HEK293 (cell line): ENCODE measurements around the gene MAP3K15.

Experiments used
- CTCF ChIA-PET: fragments of 350-600 bp; formaldehyde crosslinking; extraction: SDS; loops from one replicate; lab custom pipeline; 2021; ENCODE audit warnings: antibody characterized with exemption; lab: Yijun Ruan, JAX
- POLR2A ChIA-PET: fragments of 300-600 bp; formaldehyde crosslinking; extraction: SDS; loops from one replicate; lab custom pipeline; 2020; ENCODE audit warnings: antibody characterized with exemption, inconsistent platforms; lab: Yijun Ruan, JAX
- H3K27ac ChIP-seq: fragments of 200-500 bp; sonication (Bioruptor generic); 2 replicates; pipeline ENCODE4 v1.5.1; 2014; ENCODE audit warnings: low read depth, low read length, control low read depth, inconsistent platforms; ENCODE audit errors: extremely low read depth
- H3K36me3 ChIP-seq, 2 experiments: fragments of 200-500 bp in 1 of 2; sonication (Bioruptor generic) in 1 of 2; 1 replicate in 1 of 2; 2 replicates in 1 of 2; pipeline ENCODE4 v1.5.1; 2014 to 2017; ENCODE audit warnings: inconsistent platforms in 2 of 2, low read length in 2 of 2; ENCODE audit not compliant: control insufficient read depth in 2 of 2, insufficient read depth in 1 of 2
- H3K4me1 ChIP-seq: fragments of 200-500 bp; sonication (Bioruptor generic); 2 replicates; pipeline ENCODE4 v1.5.1; 2014; ENCODE audit warnings: mild to moderate bottlenecking, low read length, inconsistent platforms; ENCODE audit not compliant: control insufficient read depth, insufficient read depth
- H3K4me3 ChIP-seq: 2 replicates; pipeline ENCODE4 v1.5.1; 2011; ENCODE audit warnings: low read depth, mild to moderate bottlenecking, control low read depth, low read length, moderate library complexity
- H3K9me3 ChIP-seq: fragments of 200-500 bp; sonication (Bioruptor generic); 2 replicates; pipeline ENCODE4 v1.5.1; 2014; ENCODE audit warnings: low read depth, low read length, inconsistent platforms; ENCODE audit not compliant: control insufficient read depth, insufficient read depth
- GFI1B ChIP-seq: fragments of 450-650 bp; formaldehyde crosslinking; IDR thresholded peaks from 2 replicates; pipeline ENCODE4 v1.5.1; 2016; ENCODE audit warnings: missing biosample characterization, missing genetic modification characterization
- MEIS1 ChIP-seq: sonication (generic); formaldehyde crosslinking; IDR thresholded peaks from 2 replicates; pipeline ENCODE4 v1.8.1; 2022; ENCODE audit warnings: missing genetic modification reagents, mild to moderate bottlenecking, borderline replicate concordance
- ZBTB1 ChIP-seq: fragments of 450-650 bp; formaldehyde crosslinking; IDR thresholded peaks from 2 replicates; pipeline ENCODE4 v1.5.1; 2016; ENCODE audit warnings: missing biosample characterization, missing genetic modification characterization
- ZBTB8A ChIP-seq: fragments of 450-650 bp; formaldehyde crosslinking; IDR thresholded peaks from 2 replicates; pipeline ENCODE4 v1.5.1; 2016; ENCODE audit warnings: missing biosample characterization, missing genetic modification characterization
- ZNF174 ChIP-seq: fragments of 450-650 bp; formaldehyde crosslinking; IDR thresholded peaks from 2 replicates; pipeline ENCODE4 v1.5.0; 2017; ENCODE audit warnings: missing biosample characterization, mild to moderate bottlenecking, missing genetic modification characterization
- ZNF529 ChIP-seq: fragments of 450-650 bp; formaldehyde crosslinking; IDR thresholded peaks from 2 replicates; pipeline ENCODE4 v1.5.1; 2017; ENCODE audit warnings: missing genetic modification characterization, missing biosample characterization; ENCODE audit not compliant: insufficient replicate concordance
- ZNF548 ChIP-seq: fragments of 450-650 bp; formaldehyde crosslinking; IDR thresholded peaks from 2 replicates; pipeline ENCODE4 v1.5.1; 2016; ENCODE audit warnings: missing biosample characterization, missing genetic modification characterization
- ZNF660 ChIP-seq: fragments of 450-650 bp; IDR thresholded peaks from 2 replicates; pipeline ENCODE4 v1.5.1; 2018; ENCODE audit warnings: missing biosample characterization, mild to moderate bottlenecking, missing genetic modification characterization
- ZNF677 ChIP-seq: fragments of 450-650 bp; IDR thresholded peaks from 2 replicates; pipeline ENCODE4 v1.5.0; 2018; ENCODE audit warnings: missing biosample characterization, mild to moderate bottlenecking, missing genetic modification characterization, moderate library complexity
- ZNF830 ChIP-seq: fragments of 450-650 bp; IDR thresholded peaks from 2 replicates; pipeline ENCODE4 v1.5.0; 2018; ENCODE audit warnings: missing biosample characterization, missing genetic modification characterization, low read depth, mild to moderate bottlenecking, moderate library complexity
- TF ChIP-seq, protein P1 (sequence below): fragments of 450-650 bp; formaldehyde crosslinking; IDR thresholded peaks from 2 replicates; pipeline ENCODE4 v1.5.1; 2016; ENCODE audit warnings: missing biosample characterization, missing genetic modification characterization
- TF ChIP-seq, protein P2 (sequence below): fragments of 450-650 bp; formaldehyde crosslinking; IDR thresholded peaks from 2 replicates; pipeline ENCODE4 v1.5.1; 2016; ENCODE audit warnings: missing biosample characterization, missing genetic modification characterization, borderline replicate concordance

MAP3K15 gene

DNA sequence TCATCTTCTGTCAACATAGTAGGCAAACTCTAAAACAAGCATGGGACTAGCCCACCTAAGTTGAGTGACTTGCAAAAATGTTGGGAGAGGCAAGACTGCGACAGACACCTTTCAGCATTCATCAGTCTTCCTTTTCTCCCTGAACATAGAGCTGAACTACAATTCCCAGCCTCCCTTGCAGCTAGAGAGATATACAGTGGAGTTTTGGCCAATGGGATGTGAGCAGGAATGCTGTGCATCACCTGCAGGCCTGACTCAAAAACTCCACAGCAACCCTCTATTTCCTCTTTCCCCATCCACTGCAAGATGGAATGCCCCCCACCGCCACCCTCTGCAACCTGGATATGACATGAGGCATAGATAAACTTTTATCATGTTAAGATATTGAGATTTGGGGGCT, 105.0 kb downstream of the MAP3K15 start:
- TF ChIP-seq ZNF660 (tag by site-specific recombination) (no peak), MEIS1 (CRISPR knock-in tag) (no peak), ZBTB8A (tag by site-specific recombination) (no peak)
- TF ChIP-seq, protein P1, sequence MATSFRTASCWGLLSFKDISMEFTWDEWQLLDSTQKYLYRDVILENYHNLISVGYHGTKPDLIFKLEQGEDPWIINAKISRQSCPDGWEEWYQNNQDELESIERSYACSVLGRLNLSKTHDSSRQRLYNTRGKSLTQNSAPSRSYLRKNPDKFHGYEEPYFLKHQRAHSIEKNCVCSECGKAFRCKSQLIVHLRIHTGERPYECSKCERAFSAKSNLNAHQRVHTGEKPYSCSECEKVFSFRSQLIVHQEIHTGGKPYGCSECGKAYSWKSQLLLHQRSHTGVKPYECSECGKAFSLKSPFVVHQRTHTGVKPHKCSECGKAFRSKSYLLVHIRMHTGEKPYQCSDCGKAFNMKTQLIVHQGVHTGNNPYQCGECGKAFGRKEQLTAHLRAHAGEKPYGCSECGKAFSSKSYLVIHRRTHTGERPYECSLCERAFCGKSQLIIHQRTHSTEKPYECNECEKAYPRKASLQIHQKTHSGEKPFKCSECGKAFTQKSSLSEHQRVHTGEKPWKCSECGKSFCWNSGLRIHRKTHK (tag by site-specific recombination): no peak
- TF ChIP-seq, all 188 proteins: peak for 0
- peaks cover 0 to 49% of the 10 kb centered on the region in 2 experiments; a peak in 2 of 3 replicates for H3K36me3 ChIP-seq
- ChIA-PET CTCF (no interaction called here), POLR2A (no interaction called here)
- H3K9me3 ChIP-seq: no peaks in the 10 kb centered on the region
- no peaks in the 10 kb centered on the region for H3K4me1 ChIP-seq
- no peak overlapping the region for H3K27ac ChIP-seq
- H3K4me3 ChIP-seq: no peak overlapping the region

DNA sequence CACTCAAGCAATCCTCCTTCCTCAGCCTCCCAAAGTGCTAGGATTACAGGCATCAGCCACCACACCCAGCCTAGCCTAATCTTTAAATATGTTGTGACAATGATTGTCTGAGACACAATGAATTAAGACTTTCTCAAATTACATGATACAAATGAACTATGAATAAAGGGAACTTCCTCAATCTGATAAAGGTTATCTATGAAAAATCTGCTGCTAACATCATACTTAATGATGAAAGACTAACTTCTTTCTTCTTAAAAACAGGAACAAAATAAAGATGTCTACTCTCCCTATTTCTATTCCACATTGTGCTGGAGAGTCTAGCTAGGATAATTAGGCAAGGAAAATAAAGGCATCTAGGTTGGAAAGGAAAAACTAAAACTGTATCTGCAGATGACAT, 111.6 kb downstream of the MAP3K15 start:
- Histone ChIP-seq H3K27ac (no peak overlapping the region), H3K4me1 (no peaks in the 10 kb centered on the region), H3K9me3 (no peaks in the 10 kb centered on the region), H3K36me3 (peaks cover 0 to 13% of the 10 kb centered on the region in 2 experiments; a peak in 1 of 3 replicates), H3K4me3 (no peak overlapping the region)
- ChIA-PET POLR2A (no interaction called here), CTCF (interaction anchor here (0.5 to 0.7 kb wide), 2 partner anchors 60 to 107 kb away, joined by 3 read pairs; no protein-coding TSS in a partner anchor)
- TF ChIP-seq ZBTB1 (tag by site-specific recombination): no peak

DNA sequence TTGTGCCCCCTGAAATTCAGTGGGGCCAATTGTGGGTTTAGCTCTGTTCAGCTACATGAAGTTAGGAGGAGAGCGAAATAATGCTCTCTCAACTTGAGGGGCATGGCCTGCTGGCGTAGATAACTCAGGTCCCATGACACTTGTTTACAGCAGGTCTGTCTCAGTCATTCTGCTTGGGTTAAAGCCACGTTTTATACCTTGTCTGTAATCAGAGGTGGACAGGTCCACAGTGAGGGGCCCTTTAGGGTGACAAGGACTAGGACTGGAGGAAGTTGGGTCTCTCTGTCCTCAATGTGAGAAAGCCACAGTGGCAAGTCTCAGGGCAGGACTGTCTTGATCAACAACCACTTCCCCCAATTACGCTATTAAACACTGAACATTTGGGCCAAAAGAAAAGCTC, 122.6 kb downstream of the MAP3K15 start:
- ChIA-PET CTCF (interaction anchor here (1.1 kb wide), 1 partner anchor 10 kb away, joined by 3 read pairs; no protein-coding TSS in a partner anchor), POLR2A (no interaction called here)
- H3K9me3 ChIP-seq: no peaks in the 10 kb centered on the region
- H3K36me3 ChIP-seq: peaks cover 0 to 22% of the 10 kb centered on the region in 2 experiments; a peak in 2 of 3 replicates
- TF ChIP-seq GFI1B: no peak
- no peak for TF ChIP-seq ZNF677 (tag by site-specific recombination)
- TF ChIP-seq, protein P2, sequence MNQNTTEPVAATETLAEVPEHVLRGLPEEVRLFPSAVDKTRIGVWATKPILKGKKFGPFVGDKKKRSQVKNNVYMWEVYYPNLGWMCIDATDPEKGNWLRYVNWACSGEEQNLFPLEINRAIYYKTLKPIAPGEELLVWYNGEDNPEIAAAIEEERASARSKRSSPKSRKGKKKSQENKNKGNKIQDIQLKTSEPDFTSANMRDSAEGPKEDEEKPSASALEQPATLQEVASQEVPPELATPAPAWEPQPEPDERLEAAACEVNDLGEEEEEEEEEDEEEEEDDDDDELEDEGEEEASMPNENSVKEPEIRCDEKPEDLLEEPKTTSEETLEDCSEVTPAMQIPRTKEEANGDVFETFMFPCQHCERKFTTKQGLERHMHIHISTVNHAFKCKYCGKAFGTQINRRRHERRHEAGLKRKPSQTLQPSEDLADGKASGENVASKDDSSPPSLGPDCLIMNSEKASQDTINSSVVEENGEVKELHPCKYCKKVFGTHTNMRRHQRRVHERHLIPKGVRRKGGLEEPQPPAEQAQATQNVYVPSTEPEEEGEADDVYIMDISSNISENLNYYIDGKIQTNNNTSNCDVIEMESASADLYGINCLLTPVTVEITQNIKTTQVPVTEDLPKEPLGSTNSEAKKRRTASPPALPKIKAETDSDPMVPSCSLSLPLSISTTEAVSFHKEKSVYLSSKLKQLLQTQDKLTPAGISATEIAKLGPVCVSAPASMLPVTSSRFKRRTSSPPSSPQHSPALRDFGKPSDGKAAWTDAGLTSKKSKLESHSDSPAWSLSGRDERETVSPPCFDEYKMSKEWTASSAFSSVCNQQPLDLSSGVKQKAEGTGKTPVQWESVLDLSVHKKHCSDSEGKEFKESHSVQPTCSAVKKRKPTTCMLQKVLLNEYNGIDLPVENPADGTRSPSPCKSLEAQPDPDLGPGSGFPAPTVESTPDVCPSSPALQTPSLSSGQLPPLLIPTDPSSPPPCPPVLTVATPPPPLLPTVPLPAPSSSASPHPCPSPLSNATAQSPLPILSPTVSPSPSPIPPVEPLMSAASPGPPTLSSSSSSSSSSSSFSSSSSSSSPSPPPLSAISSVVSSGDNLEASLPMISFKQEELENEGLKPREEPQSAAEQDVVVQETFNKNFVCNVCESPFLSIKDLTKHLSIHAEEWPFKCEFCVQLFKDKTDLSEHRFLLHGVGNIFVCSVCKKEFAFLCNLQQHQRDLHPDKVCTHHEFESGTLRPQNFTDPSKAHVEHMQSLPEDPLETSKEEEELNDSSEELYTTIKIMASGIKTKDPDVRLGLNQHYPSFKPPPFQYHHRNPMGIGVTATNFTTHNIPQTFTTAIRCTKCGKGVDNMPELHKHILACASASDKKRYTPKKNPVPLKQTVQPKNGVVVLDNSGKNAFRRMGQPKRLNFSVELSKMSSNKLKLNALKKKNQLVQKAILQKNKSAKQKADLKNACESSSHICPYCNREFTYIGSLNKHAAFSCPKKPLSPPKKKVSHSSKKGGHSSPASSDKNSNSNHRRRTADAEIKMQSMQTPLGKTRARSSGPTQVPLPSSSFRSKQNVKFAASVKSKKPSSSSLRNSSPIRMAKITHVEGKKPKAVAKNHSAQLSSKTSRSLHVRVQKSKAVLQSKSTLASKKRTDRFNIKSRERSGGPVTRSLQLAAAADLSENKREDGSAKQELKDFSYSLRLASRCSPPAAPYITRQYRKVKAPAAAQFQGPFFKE (tag by site-specific recombination): no peak
- TF ChIP-seq ZNF548 (tag by site-specific recombination): no peak
- no peak for TF ChIP-seq ZNF830 (tag by site-specific recombination)
- no peak for TF ChIP-seq ZNF174 (tag by site-specific recombination)
- TF ChIP-seq ZNF529 (tag by site-specific recombination): no peak
- H3K4me1 ChIP-seq: no peaks in the 10 kb centered on the region
- H3K27ac ChIP-seq: no peak overlapping the region
- H3K4me3 ChIP-seq: no peak overlapping the region
